Activated CD8-positive, alpha-beta memory T cell treated with anti-CD3 and anti-CD28 coated beads for 24 hours (primary cell): ENCODE data around the gene ARL5A.

ENCODE experiments used
- DNase-seq: peaks from one replicate; pipeline ENCODE4 v3.0.0-alpha.2; 2020

Gene ARL5A

GRCh38 chr2:151765760-151766410, 62.3 kb downstream of the ARL5A start:
- DNase-seq: no peak

GRCh38 chr2:151762694-151763093, 65.5 kb downstream of the ARL5A start:
- no peak for DNase-seq

GRCh38 chr2:151761687-151762086, 66.5 kb downstream of the ARL5A start:
- no peak for DNase-seq

GRCh38 chr2:151761193-151761592, 67.0 kb downstream of the ARL5A start:
- DNase-seq: no peak

GRCh38 chr2:151760139-151760650, 68.0 kb downstream of the ARL5A start:
- no peak for DNase-seq

GRCh38 chr2:151758744-151759143, 69.5 kb downstream of the ARL5A start:
- DNase-seq: no peak

GRCh38 chr2:151757861-151758260, 70.4 kb downstream of the ARL5A start:
- DNase-seq: no peak

- DNase-seq: no peak
Observed at GRCh38 chr2:151756820-151757219, 71.4 kb downstream of the ARL5A start.

- no peak for DNase-seq
Observed at GRCh38 chr2:151754253-151754897, 73.8 kb downstream of the ARL5A start.

GRCh38 chr2:151753540-151753939, 74.7 kb downstream of the ARL5A start:
- no peak for DNase-seq
